Measurements from ENCODE around the gene CTSK.
A peak's percentile ranks its signal among the peaks of the same experiment; 100 is the strongest.
"Not testable (repeated sequence)": the region's sequence is repeated elsewhere in the genome, so short reads cannot be mapped to it uniquely, and the experiment has no call there.

CTSK gene

GRCh38 chr1:150808121-150808520 is at the start of gene CTSK:
CTSK (minus strand) TSS chr1:150808260; CDS start chr1:150806805, 1,455 bp downstream.
- DNase-seq: no peak

DNA sequence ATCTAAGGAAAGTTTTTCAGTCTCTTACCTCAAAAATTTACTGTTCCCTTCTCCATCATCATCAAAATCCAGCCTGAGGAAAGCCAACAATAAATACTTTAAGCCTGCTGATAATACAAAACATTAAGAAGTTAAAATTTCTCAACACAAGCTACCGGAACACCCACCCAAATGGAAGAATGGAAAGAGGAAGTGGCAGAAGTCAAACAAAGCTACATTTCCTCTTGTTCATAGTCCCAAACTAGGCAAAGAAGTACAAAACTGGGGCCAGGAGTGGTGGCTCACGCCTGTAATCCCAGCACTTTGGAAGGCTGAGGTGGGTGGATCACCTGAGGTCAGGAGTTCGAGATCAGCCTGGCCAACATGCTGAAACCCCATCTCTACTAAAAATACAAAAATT is 44.7 kb upstream of the CTSK start:
- DNase-seq: not testable (repeated sequence)

- DNase-seq: not testable (repeated sequence)
These were observed 42.8 kb upstream of the CTSK start for GRCh38 chr1:150850801-150851362.

- no peak for DNase-seq
These were observed 38.5 kb upstream of the CTSK start for GRCh38 chr1:150846473-150847146.

DNA sequence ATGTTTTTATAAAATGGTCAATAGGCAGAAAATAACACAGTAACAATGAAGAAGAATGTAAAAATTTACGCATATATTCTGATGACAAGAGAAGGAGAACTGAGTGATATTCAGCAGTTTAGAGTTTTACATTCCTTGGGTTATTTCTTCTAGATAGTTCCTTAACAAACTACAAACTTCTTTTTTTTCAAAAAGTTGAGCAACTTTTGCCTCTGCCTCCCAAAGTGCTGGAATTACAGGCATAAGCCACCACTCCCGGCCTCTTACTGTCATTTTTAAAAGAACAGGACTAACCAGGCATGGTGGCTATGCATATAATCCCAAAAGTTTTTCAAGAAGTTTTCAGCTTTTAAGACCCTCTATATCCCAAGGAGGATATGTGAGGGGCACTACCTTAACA is 35.4 kb upstream of the CTSK start:
- DNase-seq: no peak

- no peak for DNase-seq
These were observed 34.9 kb upstream of the CTSK start for GRCh38 chr1:150842964-150843363.

DNA sequence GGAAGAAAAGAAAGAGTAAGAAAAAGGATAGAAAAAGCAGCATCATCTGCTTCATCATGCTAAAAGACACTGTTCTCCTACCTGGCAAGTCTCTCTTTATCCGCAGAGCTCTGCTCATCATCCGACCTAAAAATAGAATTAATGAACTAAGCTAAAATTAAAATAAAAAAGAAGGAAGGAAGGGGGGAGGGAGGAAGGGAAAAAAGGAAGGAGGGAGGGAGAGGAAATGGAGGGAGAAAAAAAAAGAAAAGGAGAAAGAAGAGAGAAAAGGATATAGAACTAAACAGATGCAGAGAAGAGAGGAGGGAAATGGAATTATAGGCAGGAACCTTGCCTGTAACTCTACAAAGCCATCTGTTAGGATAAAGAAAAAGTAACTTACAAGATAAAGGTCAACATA is 34.3 kb upstream of the CTSK start:
- DNase-seq: no peak

GRCh38 chr1:150841626-150842025 is 33.6 kb upstream of the CTSK start:
- no peak for DNase-seq

DNA sequence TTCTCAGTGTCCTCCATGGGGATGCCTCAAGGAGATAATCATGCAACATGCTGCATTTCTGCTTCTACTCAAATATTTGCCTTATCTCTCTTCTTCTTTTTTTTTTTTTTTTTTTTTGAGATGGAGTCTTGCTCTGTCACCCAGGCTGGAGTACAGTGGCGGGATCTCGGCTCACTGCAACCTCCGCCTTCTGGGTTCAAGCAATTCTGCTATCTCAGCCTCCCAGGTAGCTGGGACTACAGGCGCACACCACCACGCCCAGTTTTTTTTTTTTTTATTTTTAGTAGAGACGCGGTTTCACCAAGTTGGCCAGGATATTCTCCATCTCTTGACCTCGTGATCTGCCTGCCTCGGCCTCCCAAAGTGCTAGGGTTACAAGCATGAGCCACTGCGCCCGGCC is 32.8 kb upstream of the CTSK start:
- DNase-seq: not testable (repeated sequence)

DNA sequence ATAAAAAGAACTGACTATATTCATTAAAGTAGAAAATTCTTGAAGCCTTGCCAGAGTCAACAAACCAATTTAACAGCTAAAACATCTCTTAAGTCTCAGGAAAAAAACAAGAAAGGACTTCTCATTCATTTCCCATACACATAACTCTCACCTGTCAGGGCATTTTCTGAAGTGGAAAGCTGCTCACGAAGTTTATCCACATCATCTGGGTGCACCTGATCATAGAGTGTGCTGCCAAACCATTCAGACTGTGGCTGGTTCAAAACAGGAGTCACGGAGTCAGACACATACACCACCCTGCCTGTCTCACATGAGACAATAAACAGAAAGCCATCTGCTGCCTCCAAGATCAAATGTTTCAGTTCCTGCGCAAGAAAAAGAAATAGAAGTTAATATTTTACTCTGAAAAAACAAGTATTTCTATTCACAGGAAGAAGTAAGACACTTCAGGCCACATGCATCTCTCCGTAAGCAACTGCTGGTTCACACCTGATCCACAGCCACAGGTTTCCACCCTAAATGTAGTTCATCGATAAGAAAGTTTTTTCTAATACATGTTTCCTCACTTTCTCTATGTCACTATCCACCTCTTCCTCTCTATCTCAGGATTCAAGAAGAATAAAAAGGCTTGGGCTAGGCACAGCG is 28.2 kb upstream of the CTSK start:
- peak; percentile 37 for DNase-seq

GRCh38 chr1:150833961-150834360 is 25.9 kb upstream of the CTSK start:
- DNase-seq: not testable (repeated sequence)

DNA sequence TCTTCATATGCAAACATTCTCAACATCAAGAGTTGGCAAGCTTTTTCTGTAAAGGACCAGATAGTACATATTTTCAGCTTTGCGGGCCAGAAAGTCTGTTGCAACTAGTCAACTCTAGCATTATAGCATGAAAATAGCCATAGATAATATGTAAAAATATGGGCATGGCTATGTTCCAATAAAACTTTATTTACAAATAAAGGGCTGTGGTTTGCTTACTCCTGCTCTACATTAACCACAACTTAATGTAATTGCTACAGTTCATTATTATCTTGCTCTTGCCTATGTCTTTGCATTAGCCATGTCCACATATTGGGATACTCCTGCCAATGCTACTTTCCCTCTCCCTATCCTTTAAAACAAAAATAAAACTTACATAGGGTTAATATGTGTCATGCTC is 24.5 kb upstream of the CTSK start:
- DNase-seq: no peak

DNA sequence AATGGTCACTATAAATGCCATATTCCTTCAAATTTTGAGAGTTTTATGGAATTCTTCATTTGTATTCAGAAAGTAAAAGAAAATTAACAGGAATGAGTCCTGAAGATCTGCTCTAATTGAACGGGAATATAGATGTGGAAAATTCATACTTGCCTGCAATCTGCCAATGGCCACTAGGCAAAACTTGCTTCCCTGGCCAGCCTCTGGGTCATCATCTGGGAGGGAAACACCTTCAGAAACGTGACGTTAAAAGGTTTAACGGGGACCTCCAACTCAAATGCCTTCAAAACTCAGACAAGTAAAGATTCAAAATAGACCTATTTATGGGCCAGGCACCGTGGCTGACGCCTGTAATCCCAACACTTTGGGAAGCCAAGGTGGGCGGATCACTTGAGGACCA is 21.7 kb upstream of the CTSK start:
- no peak for DNase-seq

GRCh38 chr1:150826299-150826698 is 18.2 kb upstream of the CTSK start:
- DNase-seq: no peak

GRCh38 chr1:150820730-150821512 is 12.9 kb upstream of the CTSK start:
- DNase-seq: no peak

GRCh38 chr1:150815871-150816270 is 7.8 kb upstream of the CTSK start:
- no peak for DNase-seq

- no peak for DNase-seq
These were observed 5.1 kb upstream of the CTSK start for GRCh38 chr1:150813028-150813707.

DNA sequence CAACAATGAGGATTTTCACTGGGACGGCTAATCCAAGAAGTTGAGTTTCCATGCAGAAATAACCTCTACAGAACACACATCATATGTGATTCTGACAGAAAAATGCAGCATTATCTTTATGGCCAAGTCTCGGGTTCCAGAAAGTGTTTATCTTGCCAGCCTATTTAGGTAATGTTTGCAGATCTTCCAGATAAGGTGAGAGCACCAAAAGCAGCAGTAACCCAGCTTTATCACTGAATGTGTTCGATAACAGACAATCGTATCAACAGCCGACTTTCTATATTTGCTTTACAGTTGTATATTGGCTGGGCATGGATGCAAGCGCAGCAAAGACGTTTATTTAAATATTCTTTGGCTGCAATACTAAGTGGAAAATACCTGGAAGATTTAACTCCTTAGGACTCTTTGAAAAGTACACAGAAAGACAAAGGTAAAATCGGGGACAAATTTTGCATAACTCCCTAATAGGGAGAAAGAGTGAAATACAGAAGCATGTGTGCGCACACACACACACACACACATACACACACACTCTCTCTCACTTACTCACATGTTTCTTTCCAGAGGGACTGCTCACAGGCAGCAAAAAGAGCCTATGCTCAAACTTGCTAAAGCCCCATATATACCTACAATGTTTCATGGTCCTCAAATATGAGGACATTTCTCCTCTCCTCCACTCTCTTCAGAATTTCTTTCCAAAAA is 3.0 kb upstream of the CTSK start:
- DNase-seq: no peak

DNA sequence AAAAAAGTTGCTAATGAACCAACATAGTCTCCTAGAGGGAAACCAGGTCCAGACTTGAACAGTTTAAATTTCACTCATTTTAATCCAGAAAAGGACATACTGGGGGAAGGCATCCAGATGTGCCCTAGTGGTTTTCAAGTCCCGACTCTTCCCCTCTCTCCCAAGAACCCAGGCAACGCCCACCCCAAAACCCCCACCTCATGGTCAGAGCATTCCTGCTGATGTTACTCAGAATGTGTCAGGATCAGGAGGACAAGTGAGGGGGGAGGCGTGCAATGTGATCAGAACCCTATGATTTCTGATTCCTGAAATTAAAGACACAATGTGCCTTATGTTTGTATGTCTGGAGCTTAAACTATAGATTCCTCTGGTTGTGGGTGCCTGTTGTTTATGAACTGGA is 1.6 kb upstream of the CTSK start:
- DNase-seq: no peak

- DNase-seq: no peak
These were observed 786 bp upstream of the CTSK start for GRCh38 chr1:150808846-150809245.

DNA sequence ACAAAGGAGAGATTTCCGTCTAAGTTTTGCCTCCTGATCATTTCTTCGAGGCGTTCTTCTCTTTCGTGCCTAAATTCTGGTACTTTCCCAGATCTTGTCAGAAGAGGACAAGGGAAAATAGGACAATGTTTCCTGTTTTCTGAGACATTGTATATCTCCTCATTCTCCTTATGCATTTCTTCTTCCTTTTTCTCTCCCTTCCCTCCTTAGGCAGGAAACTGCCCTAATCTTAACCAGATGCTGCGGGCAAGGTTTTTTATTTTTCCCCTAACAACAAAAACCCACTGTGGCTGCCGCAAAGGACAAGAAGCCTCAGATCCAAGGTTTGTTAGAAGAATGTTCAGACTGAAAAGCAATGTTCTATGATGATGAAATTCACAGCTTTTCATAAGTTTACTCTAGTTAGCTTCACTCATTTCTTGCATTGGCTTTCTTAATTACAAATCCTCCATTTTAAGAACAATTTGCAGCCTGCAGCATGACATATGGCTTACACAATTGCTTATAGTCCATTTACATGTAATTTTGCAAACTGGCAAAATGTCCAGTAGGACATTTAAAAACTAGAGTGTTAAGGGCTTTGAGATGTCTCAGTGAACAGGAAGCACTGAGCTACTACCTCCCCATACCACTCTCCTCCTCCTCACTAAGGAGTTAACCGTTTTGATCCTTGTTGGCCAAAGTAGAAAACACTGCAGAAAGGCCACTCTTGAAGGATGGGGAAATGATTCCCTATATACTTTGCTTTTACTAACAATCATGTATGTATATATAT is 624 bp downstream of the CTSK start:
- DNase-seq: no peak

DNA sequence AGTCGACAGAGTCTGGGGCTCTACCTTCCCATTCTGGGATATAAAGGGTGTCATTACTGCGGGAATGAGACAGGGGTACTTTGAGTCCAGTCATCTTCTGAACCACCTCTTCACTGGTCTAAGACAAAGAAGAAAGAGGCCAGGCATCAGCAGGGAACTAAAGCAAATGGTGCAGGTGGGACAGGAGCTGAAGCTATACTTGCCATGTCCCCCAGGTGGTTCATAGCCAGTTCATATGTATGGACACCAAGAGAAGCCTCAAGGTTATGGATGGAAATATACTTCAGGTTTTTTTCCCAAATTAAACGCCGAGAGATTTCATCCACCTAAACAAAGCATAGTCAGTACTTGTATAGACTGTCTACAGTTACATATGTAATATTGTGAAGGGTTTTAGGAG is 2.2 kb downstream of the CTSK start:
- no peak for DNase-seq
